HS-27A (cell line): ENCODE results near the gene TNS1.

Experiments
- DNase-seq: peaks from one replicate; pipeline ENCODE4 v3.0.0-alpha.2; 2012; ENCODE audit warnings: low read depth, missing footprints

TNS1 gene

GRCh38 chr2:217870528-217871011, 132.2 kb downstream of the TNS1 start:
- DNase-seq: no peak

GRCh38 chr2:217868911-217869334, 133.9 kb downstream of the TNS1 start:
- DNase-seq: no peak

GRCh38 chr2:217868265-217868892, 134.4 kb downstream of the TNS1 start:
- DNase-seq: no peak

GRCh38 chr2:217866457-217866856, 136.3 kb downstream of the TNS1 start:
- DNase-seq: no peak

GRCh38 chr2:217864963-217865772, 137.6 kb downstream of the TNS1 start:
- DNase-seq: no peak

GRCh38 chr2:217863883-217864282, 138.9 kb downstream of the TNS1 start:
- no peak for DNase-seq

GRCh38 chr2:217861334-217861877, 141.4 kb downstream of the TNS1 start:
- no peak for DNase-seq

GRCh38 chr2:217859926-217860325, 142.9 kb downstream of the TNS1 start:
- no peak for DNase-seq

GRCh38 chr2:217858519-217859491, 144.0 kb downstream of the TNS1 start:
- DNase-seq: no peak

- no peak for DNase-seq
Measured at GRCh38 chr2:217857624-217858506, 144.9 kb downstream of the TNS1 start.

- DNase-seq: no peak
Measured at GRCh38 chr2:217856871-217857270, 145.9 kb downstream of the TNS1 start.

- DNase-seq: no peak
Measured at GRCh38 chr2:217856159-217856558, 146.6 kb downstream of the TNS1 start.

- no peak for DNase-seq
Measured at GRCh38 chr2:217854684-217855420, 147.9 kb downstream of the TNS1 start.

GRCh38 chr2:217853961-217854360, 148.8 kb downstream of the TNS1 start:
- DNase-seq: no peak

- no peak for DNase-seq
Measured at GRCh38 chr2:217853301-217853881, 149.4 kb downstream of the TNS1 start.

GRCh38 chr2:217852555-217853211, 150.1 kb downstream of the TNS1 start:
- no peak for DNase-seq

- DNase-seq: no peak
Measured at GRCh38 chr2:217851191-217852020, 151.4 kb downstream of the TNS1 start.
